Measurements from ENCODE around the gene AUTS2. TPM values are rescaled to one million over a fixed set of nuclear protein-coding genes. Genes with fewer than 3 reads are reported as not detected.

The AUTS2 gene
- total RNA-seq, 1 donor from 2014 or later: 80.6 TPM

GRCh38 chr7:70766109-70766508, 1167.8 kb downstream of the AUTS2 start:
- H3K27me3 Mint-ChIP-seq (ENCODE audit: unreplicated experiment): no peaks in the 10 kb centered on the region
- peaks cover 34% of the 10 kb centered on the region for H3K36me3 Mint-ChIP-seq (ENCODE audit: unreplicated experiment)
- no peak overlapping the region for H3K4me3 Mint-ChIP-seq (ENCODE audit: unreplicated experiment)
- H3K27ac Mint-ChIP-seq (ENCODE audit: unreplicated experiment): no peak overlapping the region
- H3K4me1 Mint-ChIP-seq (ENCODE audit: unreplicated experiment): no peaks in the 10 kb centered on the region
- TF ChIP-seq CTCF (IDR thresholded peaks at IDR 0.05): no peak
- H3K9me3 Mint-ChIP-seq (ENCODE audit: unreplicated experiment): no peaks in the 10 kb centered on the region
- DNase-seq (ENCODE audit: extremely low spot score, unreplicated experiment): no peak

- Mint-ChIP-seq H3K9me3 (ENCODE audit: unreplicated experiment) (no peaks in the 10 kb centered on the region), H3K4me1 (ENCODE audit: unreplicated experiment) (no peaks in the 10 kb centered on the region), H3K36me3 (ENCODE audit: unreplicated experiment) (peaks cover 39% of the 10 kb centered on the region), H3K27ac (ENCODE audit: unreplicated experiment) (no peak overlapping the region), H3K27me3 (ENCODE audit: unreplicated experiment) (no peaks in the 10 kb centered on the region), H3K4me3 (ENCODE audit: unreplicated experiment) (no peak overlapping the region)
- no peak for TF ChIP-seq CTCF (IDR thresholded peaks at IDR 0.05)
- no peak for DNase-seq (ENCODE audit: extremely low spot score, unreplicated experiment)
Observed at GRCh38 chr7:70766694-70767093, 1168.4 kb downstream of the AUTS2 start.

GRCh38 chr7:70770154-70770553, 1171.9 kb downstream of the AUTS2 start:
- Mint-ChIP-seq H3K4me3 (ENCODE audit: unreplicated experiment) (no peak overlapping the region), H3K36me3 (ENCODE audit: unreplicated experiment) (peaks cover 52% of the 10 kb centered on the region)
- no peak for TF ChIP-seq CTCF (IDR thresholded peaks at IDR 0.05)

GRCh38 chr7:70771451-70771850, 1173.2 kb downstream of the AUTS2 start:
- no peaks in the 10 kb centered on the region for H3K4me1 Mint-ChIP-seq (ENCODE audit: unreplicated experiment)
- TF ChIP-seq CTCF (IDR thresholded peaks at IDR 0.05): no peak
- no peaks in the 10 kb centered on the region for H3K27me3 Mint-ChIP-seq (ENCODE audit: unreplicated experiment)
- DNase-seq (ENCODE audit: extremely low spot score, unreplicated experiment): no peak
- no peak overlapping the region for H3K27ac Mint-ChIP-seq (ENCODE audit: unreplicated experiment)
- H3K36me3 Mint-ChIP-seq (ENCODE audit: unreplicated experiment): peaks cover 53% of the 10 kb centered on the region
- H3K9me3 Mint-ChIP-seq (ENCODE audit: unreplicated experiment): no peaks in the 10 kb centered on the region
- H3K4me3 Mint-ChIP-seq (ENCODE audit: unreplicated experiment): no peak overlapping the region

More at GRCh38 chr7:70770154-70770553, 1171.9 kb downstream of the AUTS2 start:
- Mint-ChIP-seq H3K9me3 (ENCODE audit: unreplicated experiment) (no peaks in the 10 kb centered on the region), H3K4me1 (ENCODE audit: unreplicated experiment) (no peaks in the 10 kb centered on the region), H3K27me3 (ENCODE audit: unreplicated experiment) (no peaks in the 10 kb centered on the region), H3K27ac (ENCODE audit: unreplicated experiment) (no peak overlapping the region)
- DNase-seq (ENCODE audit: extremely low spot score, unreplicated experiment): no peak

GRCh38 chr7:70772891-70773290, 1174.6 kb downstream of the AUTS2 start:
- Mint-ChIP-seq H3K4me1 (ENCODE audit: unreplicated experiment) (no peaks in the 10 kb centered on the region), H3K27ac (ENCODE audit: unreplicated experiment) (no peak overlapping the region)

More at GRCh38 chr7:70772891-70773290, 1174.6 kb downstream of the AUTS2 start:
- peaks cover 58% of the 10 kb centered on the region for H3K36me3 Mint-ChIP-seq (ENCODE audit: unreplicated experiment)
- H3K27me3 Mint-ChIP-seq (ENCODE audit: unreplicated experiment): no peaks in the 10 kb centered on the region
- no peaks in the 10 kb centered on the region for H3K9me3 Mint-ChIP-seq (ENCODE audit: unreplicated experiment)
- H3K4me3 Mint-ChIP-seq (ENCODE audit: unreplicated experiment): no peak overlapping the region
- no peak for TF ChIP-seq CTCF (IDR thresholded peaks at IDR 0.05)
- DNase-seq (ENCODE audit: extremely low spot score, unreplicated experiment): no peak
